ENCODE data around the gene NFIC.

GRCh38 chr19:3357271-3357991 is 9.0 kb upstream of the NFIC start:
- TF ChIP-seq CTCF (IDR thresholded peaks at IDR 0.05) (no peak), POLR2A (IDR thresholded peaks at IDR 0.05) (no peak)

Measured in Peyer's patch (tissue), 4 donors.